ENCODE measurements around the gene CCDC33.
A peak's percentile ranks its signal among the peaks of the same experiment; 100 is the strongest.

The CCDC33 gene

DNA sequence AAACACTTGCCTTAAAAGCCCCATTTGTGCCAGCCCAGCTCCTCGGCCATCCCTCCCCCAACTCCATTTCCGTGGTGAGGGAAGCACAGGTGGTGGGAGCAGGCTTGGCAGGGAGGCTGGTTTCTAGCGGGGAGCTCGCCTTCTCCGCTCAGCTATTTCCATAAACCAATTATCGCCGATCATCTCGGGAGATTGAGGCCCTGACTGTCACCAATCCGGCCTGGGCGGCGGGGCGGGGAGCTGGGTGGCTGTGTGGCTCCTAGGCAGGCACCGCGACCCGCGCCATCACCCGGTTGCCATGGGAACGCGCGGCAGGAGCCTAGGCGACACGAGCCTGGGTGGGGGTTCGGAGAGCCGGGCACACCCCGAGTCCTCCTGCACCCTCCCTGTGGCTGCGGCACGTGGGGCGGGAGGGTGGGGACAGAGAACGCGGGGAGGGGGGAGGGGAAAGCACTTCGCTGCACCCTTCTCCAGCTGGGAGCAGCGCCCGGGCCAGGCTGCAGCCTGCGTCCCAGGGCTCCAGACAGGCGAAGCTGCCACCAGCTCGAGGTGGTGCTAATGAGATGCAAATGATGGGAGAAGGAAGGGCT is 9.3 kb downstream of the CCDC33 start:
- no peak overlapping the region for H3K4me3 ChIP-seq (ENCODE audit: low read depth, low read length)
- DNase-seq (ENCODE audit: low read depth), result no peak
- TF ChIP-seq, protein P1, sequence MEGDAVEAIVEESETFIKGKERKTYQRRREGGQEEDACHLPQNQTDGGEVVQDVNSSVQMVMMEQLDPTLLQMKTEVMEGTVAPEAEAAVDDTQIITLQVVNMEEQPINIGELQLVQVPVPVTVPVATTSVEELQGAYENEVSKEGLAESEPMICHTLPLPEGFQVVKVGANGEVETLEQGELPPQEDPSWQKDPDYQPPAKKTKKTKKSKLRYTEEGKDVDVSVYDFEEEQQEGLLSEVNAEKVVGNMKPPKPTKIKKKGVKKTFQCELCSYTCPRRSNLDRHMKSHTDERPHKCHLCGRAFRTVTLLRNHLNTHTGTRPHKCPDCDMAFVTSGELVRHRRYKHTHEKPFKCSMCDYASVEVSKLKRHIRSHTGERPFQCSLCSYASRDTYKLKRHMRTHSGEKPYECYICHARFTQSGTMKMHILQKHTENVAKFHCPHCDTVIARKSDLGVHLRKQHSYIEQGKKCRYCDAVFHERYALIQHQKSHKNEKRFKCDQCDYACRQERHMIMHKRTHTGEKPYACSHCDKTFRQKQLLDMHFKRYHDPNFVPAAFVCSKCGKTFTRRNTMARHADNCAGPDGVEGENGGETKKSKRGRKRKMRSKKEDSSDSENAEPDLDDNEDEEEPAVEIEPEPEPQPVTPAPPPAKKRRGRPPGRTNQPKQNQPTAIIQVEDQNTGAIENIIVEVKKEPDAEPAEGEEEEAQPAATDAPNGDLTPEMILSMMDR (IDR thresholded peaks at IDR 0.05; ENCODE audit: control insufficient read depth, extremely low read depth, insufficient read depth), result no peak

DNA sequence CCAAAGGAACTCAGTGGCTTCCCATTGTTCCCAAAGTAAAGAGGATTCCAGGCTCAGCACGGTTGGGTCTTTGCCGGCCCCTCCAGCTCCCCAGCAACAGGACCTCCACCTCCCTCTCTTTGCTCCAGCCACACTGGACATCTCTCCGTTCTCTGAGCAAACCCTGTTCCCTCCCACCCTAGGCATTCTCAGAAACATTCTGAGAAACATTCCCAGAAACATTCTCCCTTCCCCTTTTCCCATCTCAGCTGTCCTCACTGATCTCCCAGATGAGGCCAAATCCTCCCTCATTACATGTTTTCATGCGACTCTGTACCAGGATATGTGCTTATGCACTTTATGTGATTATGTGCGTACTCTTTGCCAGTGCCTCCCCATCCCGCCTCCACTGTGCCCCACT is 14.1 kb downstream of the CCDC33 start:
- no peak overlapping the region for H3K4me3 ChIP-seq (ENCODE audit: low read depth, low read length)
- TF ChIP-seq, protein P1 (IDR thresholded peaks at IDR 0.05; ENCODE audit: control insufficient read depth, extremely low read depth, insufficient read depth), result no peak
- DNase-seq (ENCODE audit: low read depth), result no peak

DNA sequence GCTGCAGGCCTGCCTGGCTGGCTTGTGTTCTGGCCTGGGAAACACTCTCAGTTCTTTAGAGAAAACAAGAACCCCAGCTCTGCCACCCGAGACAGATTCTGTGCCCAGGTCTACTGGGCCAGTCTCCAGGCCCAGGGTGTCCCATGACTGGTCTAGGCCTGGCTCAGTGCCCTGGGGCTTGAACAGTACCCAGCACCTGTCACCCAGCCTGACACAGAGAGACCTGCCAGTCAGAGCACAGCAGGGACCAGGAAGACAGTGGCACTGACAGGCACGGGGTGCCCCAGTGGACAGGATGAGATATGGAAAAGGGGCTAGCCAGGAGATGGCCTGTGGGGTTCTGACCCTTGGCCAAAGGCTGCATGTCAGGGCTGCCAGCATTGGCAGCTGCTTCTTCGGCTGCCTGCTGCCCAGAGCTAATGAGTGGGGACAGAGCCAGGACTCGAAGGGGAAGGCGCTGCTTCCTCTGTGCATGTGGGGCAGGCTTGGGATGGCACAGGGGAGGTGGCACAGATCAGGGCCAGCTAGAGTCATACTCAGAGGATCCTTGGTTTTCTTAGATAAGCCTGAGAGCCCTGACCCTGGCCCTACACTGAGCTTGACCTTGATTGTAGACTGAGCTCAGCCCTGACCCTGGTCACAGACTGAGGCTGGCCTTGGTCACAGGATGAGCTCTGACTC is 15.1 kb downstream of the CCDC33 start:
- peak; percentile 88 for DNase-seq (ENCODE audit: low read depth)
- TF ChIP-seq, protein P1 (IDR thresholded peaks at IDR 0.05; ENCODE audit: control insufficient read depth, extremely low read depth, insufficient read depth), result no peak
- H3K4me3 ChIP-seq (ENCODE audit: low read depth, low read length), result no peak overlapping the region

DNA sequence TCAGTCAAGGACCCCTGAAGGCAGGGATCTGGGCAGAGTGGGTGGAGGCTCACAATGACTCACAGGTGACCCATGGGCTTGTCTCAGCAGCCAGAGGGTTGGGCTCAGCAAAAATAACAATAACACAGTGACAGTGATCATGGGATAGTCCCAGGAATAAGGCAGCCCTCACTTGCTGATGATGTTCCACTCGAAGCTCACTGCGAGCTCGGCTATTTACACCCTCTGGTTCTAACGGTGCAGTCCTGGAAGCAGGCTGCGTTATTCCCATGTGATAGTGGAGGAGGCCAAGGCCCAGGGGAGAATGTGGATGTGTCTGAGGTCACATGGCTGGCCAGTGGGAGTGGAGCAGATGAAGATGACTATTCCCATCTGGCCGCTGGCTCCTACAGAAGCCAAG is 16.2 kb downstream of the CCDC33 start:
- DNase-seq (ENCODE audit: low read depth), result no peak
- no peak overlapping the region for H3K4me3 ChIP-seq (ENCODE audit: low read depth, low read length)
- TF ChIP-seq, protein P1 (IDR thresholded peaks at IDR 0.05; ENCODE audit: control insufficient read depth, extremely low read depth, insufficient read depth), result no peak

DNA sequence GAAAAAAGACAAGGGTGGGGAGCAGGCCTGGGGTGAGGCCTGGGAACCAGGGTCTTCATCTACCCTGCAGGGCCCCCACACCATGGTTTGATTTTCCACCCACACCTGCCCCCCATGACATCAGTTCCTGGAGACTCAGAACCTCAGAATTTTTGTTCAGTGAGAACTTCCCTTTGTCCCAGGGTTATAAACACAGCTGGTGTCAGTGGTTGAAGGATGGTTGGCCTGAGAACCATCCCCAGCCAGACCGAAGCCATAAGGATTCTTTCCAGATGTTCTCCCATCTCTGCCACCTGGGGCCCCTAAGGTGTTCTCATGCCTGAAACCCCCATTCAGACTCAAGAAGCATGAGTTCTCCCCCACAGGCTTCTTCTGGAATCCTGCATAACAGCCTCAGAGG is 16.6 kb downstream of the CCDC33 start:
- no peak for DNase-seq (ENCODE audit: low read depth)
- H3K4me3 ChIP-seq (ENCODE audit: low read depth, low read length), result no peak overlapping the region
- TF ChIP-seq, protein P1 (IDR thresholded peaks at IDR 0.05; ENCODE audit: control insufficient read depth, extremely low read depth, insufficient read depth), result no peak

DNA sequence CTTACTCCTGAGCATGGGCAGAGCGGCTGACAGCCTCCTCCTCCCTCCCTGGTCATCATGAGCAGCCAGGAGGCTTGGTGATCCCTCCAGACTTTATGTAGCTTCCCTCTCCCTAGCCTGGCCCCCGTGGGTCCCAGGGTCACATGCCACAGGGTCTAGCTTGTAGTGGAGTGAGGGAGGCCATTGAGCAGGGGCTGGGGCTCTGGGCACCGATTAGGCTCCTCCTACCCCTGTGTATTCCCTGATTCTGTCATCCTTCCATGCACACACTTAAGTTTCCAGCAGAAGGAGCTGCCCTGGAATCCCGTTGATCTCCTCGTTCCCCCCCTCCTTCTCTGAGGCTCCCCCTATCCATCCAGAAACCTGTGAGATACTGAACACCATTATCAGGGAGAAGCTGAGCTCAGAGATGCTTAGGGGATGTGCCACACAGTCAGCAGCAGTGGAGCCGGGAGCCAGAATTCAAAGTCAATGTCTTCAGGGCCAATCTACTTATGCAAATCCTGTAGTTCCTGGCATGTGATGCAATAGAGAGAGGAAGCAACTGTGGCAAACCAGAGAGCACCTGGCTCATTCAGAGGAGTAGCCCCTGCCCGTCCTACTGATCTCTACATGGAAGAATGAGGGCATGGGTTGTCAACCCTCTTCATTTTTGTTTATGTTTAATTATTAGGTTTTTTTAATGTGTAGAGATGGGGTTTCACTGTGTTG is 17.2 kb downstream of the CCDC33 start:
- no peak overlapping the region for H3K4me3 ChIP-seq (ENCODE audit: low read depth, low read length)
- TF ChIP-seq, protein P1 (IDR thresholded peaks at IDR 0.05; ENCODE audit: control insufficient read depth, extremely low read depth, insufficient read depth), result no peak
- DNase-seq (ENCODE audit: low read depth), result no peak

Measured in LNCaP clone FGC (cell line).